Measurements from ENCODE around the gene ALKBH5.

ALKBH5 gene

GRCh38 chr17:18183334-18184142, at the start of gene ALKBH5:
Gene ALKBH5 (plus strand): TSS chr17:18183828. CDS start chr17:18184244, 416 bp downstream.
- H3K9me3 Mint-ChIP-seq: no peaks in the 10 kb centered on the region
- peak within 1 kb of the TSS; percentile 76 for H3K4me3 Mint-ChIP-seq
- peak; percentile 98 for DNase-seq (ENCODE audit: low spot score in 2 of 2)
- H3K27ac Mint-ChIP-seq: peak within 1 kb of the TSS; percentile 98
- ATAC-seq: peak; percentile 90
- H3K36me3 Mint-ChIP-seq: peaks cover 73% of the 10 kb centered on the region
- peaks cover 62% of the 10 kb centered on the region for H3K4me1 Mint-ChIP-seq

- no peak overlapping the region for H3K27ac Mint-ChIP-seq
- DNase-seq (ENCODE audit: low spot score in 2 of 2): no peak
Measured at GRCh38 chr17:18136357-18136756, 47.3 kb upstream of the ALKBH5 start.

GRCh38 chr17:18138065-18138749, 45.4 kb upstream of the ALKBH5 start:
- ATAC-seq (no peak), DNase-seq (ENCODE audit: low spot score in 2 of 2) (no peak)
- H3K9me3 Mint-ChIP-seq: no peaks in the 10 kb centered on the region
- peak overlapping the region; percentile 7 for H3K27ac Mint-ChIP-seq
- no peak overlapping the region for H3K4me3 Mint-ChIP-seq
- no peaks in the 10 kb centered on the region for H3K36me3 Mint-ChIP-seq
- H3K4me1 Mint-ChIP-seq: no peaks in the 10 kb centered on the region

More at GRCh38 chr17:18136357-18136756, 47.3 kb upstream of the ALKBH5 start:
- Mint-ChIP-seq H3K4me3 (no peak overlapping the region), H3K9me3 (no peaks in the 10 kb centered on the region), H3K36me3 (no peaks in the 10 kb centered on the region), H3K4me1 (no peaks in the 10 kb centered on the region)
- no peak for ATAC-seq

- Mint-ChIP-seq H3K36me3 (no peaks in the 10 kb centered on the region), H3K4me1 (no peaks in the 10 kb centered on the region), H3K4me3 (no peak overlapping the region), H3K27ac (no peak overlapping the region), H3K9me3 (no peaks in the 10 kb centered on the region)
- no peak for ATAC-seq
- DNase-seq (ENCODE audit: low spot score in 2 of 2): no peak
Measured at GRCh38 chr17:18139092-18139491, 44.5 kb upstream of the ALKBH5 start.

GRCh38 chr17:18139498-18139897, 44.1 kb upstream of the ALKBH5 start:
- no peak overlapping the region for H3K27ac Mint-ChIP-seq
- DNase-seq (ENCODE audit: low spot score in 2 of 2) (no peak), ATAC-seq (no peak)
- no peaks in the 10 kb centered on the region for H3K9me3 Mint-ChIP-seq
- H3K36me3 Mint-ChIP-seq: no peaks in the 10 kb centered on the region
- no peak overlapping the region for H3K4me3 Mint-ChIP-seq
- H3K4me1 Mint-ChIP-seq: no peaks in the 10 kb centered on the region

- no peak overlapping the region for H3K4me3 Mint-ChIP-seq
- no peaks in the 10 kb centered on the region for H3K4me1 Mint-ChIP-seq
- H3K27ac Mint-ChIP-seq: no peak overlapping the region
- no peak for ATAC-seq
- no peaks in the 10 kb centered on the region for H3K9me3 Mint-ChIP-seq
- DNase-seq (ENCODE audit: low spot score in 2 of 2): no peak
- no peaks in the 10 kb centered on the region for H3K36me3 Mint-ChIP-seq
Measured at GRCh38 chr17:18139949-18140348, 43.7 kb upstream of the ALKBH5 start.

- DNase-seq (ENCODE audit: low spot score in 2 of 2) (no peak), ATAC-seq (no peak)
- Mint-ChIP-seq H3K36me3 (no peaks in the 10 kb centered on the region), H3K9me3 (no peaks in the 10 kb centered on the region), H3K4me1 (no peaks in the 10 kb centered on the region), H3K4me3 (no peak overlapping the region), H3K27ac (no peak overlapping the region)
Measured at GRCh38 chr17:18140648-18141047, 43.0 kb upstream of the ALKBH5 start.

GRCh38 chr17:18141210-18141803, 42.3 kb upstream of the ALKBH5 start:
- Mint-ChIP-seq H3K9me3 (no peaks in the 10 kb centered on the region), H3K27ac (no peak overlapping the region), H3K4me1 (no peaks in the 10 kb centered on the region), H3K36me3 (no peaks in the 10 kb centered on the region), H3K4me3 (no peak overlapping the region)
- DNase-seq (ENCODE audit: low spot score in 2 of 2): peak; percentile 30 to 56
- ATAC-seq: peak; percentile 47

- no peaks in the 10 kb centered on the region for H3K9me3 Mint-ChIP-seq
- no peaks in the 10 kb centered on the region for H3K4me1 Mint-ChIP-seq
- ATAC-seq (no peak), DNase-seq (ENCODE audit: low spot score in 2 of 2) (no peak)
- no peaks in the 10 kb centered on the region for H3K36me3 Mint-ChIP-seq
- H3K27ac Mint-ChIP-seq: no peak overlapping the region
- H3K4me3 Mint-ChIP-seq: no peak overlapping the region
Measured at GRCh38 chr17:18142417-18142816, 41.2 kb upstream of the ALKBH5 start.

- H3K9me3 Mint-ChIP-seq: no peaks in the 10 kb centered on the region
- DNase-seq (ENCODE audit: low spot score in 2 of 2): no peak
- H3K4me1 Mint-ChIP-seq: no peaks in the 10 kb centered on the region
Measured at GRCh38 chr17:18143044-18143936, 40.3 kb upstream of the ALKBH5 start.

GRCh38 chr17:18144261-18144660, 39.4 kb upstream of the ALKBH5 start:
- peak overlapping the region; percentile 46 for H3K27ac Mint-ChIP-seq
- no peak for ATAC-seq
- H3K9me3 Mint-ChIP-seq: no peaks in the 10 kb centered on the region
- H3K4me1 Mint-ChIP-seq: no peaks in the 10 kb centered on the region
- no peak overlapping the region for H3K4me3 Mint-ChIP-seq
- H3K36me3 Mint-ChIP-seq: no peaks in the 10 kb centered on the region
- no peak for DNase-seq (ENCODE audit: low spot score in 2 of 2)

More at GRCh38 chr17:18143044-18143936, 40.3 kb upstream of the ALKBH5 start:
- H3K36me3 Mint-ChIP-seq: no peaks in the 10 kb centered on the region
- peak overlapping the region; percentile 43 for H3K27ac Mint-ChIP-seq
- H3K4me3 Mint-ChIP-seq: no peak overlapping the region
- ATAC-seq: no peak

- Mint-ChIP-seq H3K9me3 (no peaks in the 10 kb centered on the region), H3K36me3 (no peaks in the 10 kb centered on the region), H3K27ac (peak overlapping the region; percentile 46), H3K4me3 (no peak overlapping the region), H3K4me1 (no peaks in the 10 kb centered on the region)
- no peak for DNase-seq (ENCODE audit: low spot score in 2 of 2)
- no peak for ATAC-seq
Measured at GRCh38 chr17:18144855-18145254, 38.8 kb upstream of the ALKBH5 start.

GRCh38 chr17:18145811-18146210, 37.8 kb upstream of the ALKBH5 start:
- Mint-ChIP-seq H3K27ac (peak overlapping the region; percentile 87), H3K4me3 (no peak overlapping the region), H3K36me3 (no peaks in the 10 kb centered on the region), H3K4me1 (no peaks in the 10 kb centered on the region), H3K9me3 (no peaks in the 10 kb centered on the region)
- ATAC-seq: no peak
- DNase-seq (ENCODE audit: low spot score in 2 of 2): no peak

- H3K4me3 Mint-ChIP-seq: no peak overlapping the region
- DNase-seq (ENCODE audit: low spot score in 2 of 2): no peak
- H3K9me3 Mint-ChIP-seq: no peaks in the 10 kb centered on the region
- peak overlapping the region; percentile 87 for H3K27ac Mint-ChIP-seq
- no peaks in the 10 kb centered on the region for H3K4me1 Mint-ChIP-seq
- ATAC-seq: no peak
- no peaks in the 10 kb centered on the region for H3K36me3 Mint-ChIP-seq
Measured at GRCh38 chr17:18146259-18146658, 37.4 kb upstream of the ALKBH5 start.

- Mint-ChIP-seq H3K4me3 (no peak overlapping the region), H3K36me3 (no peaks in the 10 kb centered on the region), H3K27ac (peak overlapping the region; percentile 87), H3K4me1 (no peaks in the 10 kb centered on the region), H3K9me3 (no peaks in the 10 kb centered on the region)
- DNase-seq (ENCODE audit: low spot score in 2 of 2) (no peak), ATAC-seq (no peak)
Measured at GRCh38 chr17:18146980-18147379, 36.6 kb upstream of the ALKBH5 start.

Measured in stimulated activated effector memory CD8-positive, alpha-beta T cell treated with anti-CD3 and anti-CD28 coated beads, Interleukin-12 subunit alpha, Interleukin-12 subunit beta, amount 100 ng/mL, for 72 hours (primary cell).